Pancreas (tissue), 10 donors: ENCODE measurements around the gene RSPH6A. TPM values are rescaled to one million over a fixed set of nuclear protein-coding genes. Genes with fewer than 3 reads are reported as not detected.

Experiments
- ATAC-seq, 4 donors: fragments of 200-7000 bp; cut with Tn5 transposase; one replicate each; pipeline versions ENCODE4 v1.8.0 to v1.9.1; 2020; ENCODE audit warnings: mild to moderate bottlenecking in 4 of 4, moderate library complexity in 4 of 4
- DNase-seq, 6 donors: peaks; one replicate each; pipeline ENCODE4 v3.0.0-alpha.2; 2020
- FAIRE-seq: peaks from 2 replicates; lab custom pipeline; 2012; peaks lifted over from hg19 to GRCh38; lab: Jason Lieb, UNC
- H3K27ac ChIP-seq, 4 donors: fragments of 200-600 bp; sonication (generic); 1 replicate in 3 of 4; 2 replicates in 1 of 4; pipeline versions ENCODE4 v1.5.0 to v1.8.0; 2020
- H3K27me3 ChIP-seq, 4 donors: fragments of 200-600 bp; one replicate each; pipeline ENCODE4 v1.8.0; 2021
- H3K36me3 ChIP-seq, 3 donors: fragments of 200-600 bp; sonication (generic) in 1 of 3; one replicate each; pipeline versions ENCODE4 v1.5.0 to v1.8.0; 2020 to 2021
- H3K4me1 ChIP-seq, 3 donors: fragments of 200-600 bp; one replicate each; pipeline ENCODE4 v1.8.0; 2021
- H3K4me3 ChIP-seq, 4 donors: fragments of 200-600 bp; sonication (generic) in 2 of 4; one replicate each; pipeline versions ENCODE4 v1.5.0 to v1.8.0; 2020 to 2021
- H3K9me3 ChIP-seq, 4 donors: fragments of 200-600 bp; one replicate each; pipeline ENCODE4 v1.8.0; 2021
- WGBS, 2 donors: extraction: QIAGEN DNeasy Blood & Tissue Kit; methylation state at CpG; one replicate each; pipeline ENCODE4 v1.1.7; 2013; 5-methylcytosine and 5-hydroxymethylcytosine counted together
- intact Hi-C, 3 donors: fragments of 100-400 bp; cut with DNase I; formaldehyde crosslinking; loops; one replicate each; pipeline versions ENCODE4 v1.11.1 to v1.14.2; 2022
- polyA plus RNA-seq, 2 donors: library from polyadenylated mRNA; stranded (reverse); fragments of 200-250 nt; gene quantifications; one replicate each; pipeline ENCODE4 v1.2.3, GENCODE V29; 2013
- total RNA-seq, 6 donors: library from RNA; stranded (reverse); fragmentation: NEBNext Ultra II Directional in 4 of 6; extraction: Animal tissue kit (Norgen Biotek cat#: 25700) in 4 of 6; gene quantifications; one replicate each; pipeline versions ENCODE4 v1.2.1 to v1.2.4, GENCODE V29; 2021 to 2023
- TF ChIP-seq, protein P1 (sequence below), 4 donors: fragments of 200-600 bp; sonication (generic) in 3 of 4; IDR thresholded peaks; one replicate each; pipeline versions ENCODE4 v1.5.0 to v1.8.0; 2021; ENCODE audit warnings: antibody characterized with exemption in 4 of 4
- donor health status: healthy with polysubstance abuse.
- donor health status: DM: no; HTN: no; CAD: no; lungs with moderate emphysema.
- donor health status: DM: no; HTN: no; CAD: no.
- donor health status: control.
- donor health status: control.
- donor health status: Bipolar disorder and iron deficiency.
- donor health status: DM: yes; HTN: yes; CAD: no.
- donor health status: DM: no; HTN: no; CAD: no.
- donor health status: DM: no; HTN: no; CAD: no.
- donor health status: DM: yes; HTN: yes; CAD: no.

The RSPH6A gene
- total and polyA plus RNA-seq, 8 donors, result 0.08 TPM; not detected in 6

DNA sequence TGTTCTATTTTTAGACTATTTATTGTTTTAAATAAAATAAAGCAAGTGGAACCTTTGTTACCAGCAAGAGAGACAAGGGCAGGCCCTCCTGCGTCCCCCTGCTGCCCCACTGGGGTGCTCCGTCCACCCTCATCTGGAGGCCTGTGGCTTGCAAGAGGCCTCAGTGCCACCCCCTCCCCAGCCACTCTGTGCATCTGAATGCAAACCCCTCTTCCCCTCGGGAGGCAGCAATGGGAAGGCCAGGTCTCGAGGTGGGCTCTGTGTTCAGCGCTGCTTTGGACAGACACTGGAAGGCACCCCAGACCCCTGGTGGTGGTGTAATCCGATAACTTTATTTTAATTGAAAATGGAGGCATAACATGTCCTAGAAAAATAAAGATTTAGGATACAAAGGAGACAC, 50.6 kb downstream of the RSPH6A start:
- Histone ChIP-seq H3K4me1 (peaks cover 14 to 17% (median 15%) of the 10 kb centered on the region in 3 donors), H3K9me3 (no peaks in the 10 kb centered on the region), H3K4me3 (no peak overlapping the region), H3K27me3 (no peaks in the 10 kb centered on the region), H3K36me3 (no peaks in the 10 kb centered on the region), H3K27ac (no peak overlapping the region)
- 64 to 67% methylated on average over 6 of the region's 6 CpGs for WGBS, 2 donors
- ATAC-seq (no peak), FAIRE-seq (no peak), DNase-seq (peak in 2 of 6 donors; percentile 43 to 71)
- intact Hi-C loops, result loop anchor here in 1 of 3 donors (10.0 kb wide), 1 partner anchor 50 kb away; no protein-coding TSS in a partner anchor
- TF ChIP-seq, protein P1, sequence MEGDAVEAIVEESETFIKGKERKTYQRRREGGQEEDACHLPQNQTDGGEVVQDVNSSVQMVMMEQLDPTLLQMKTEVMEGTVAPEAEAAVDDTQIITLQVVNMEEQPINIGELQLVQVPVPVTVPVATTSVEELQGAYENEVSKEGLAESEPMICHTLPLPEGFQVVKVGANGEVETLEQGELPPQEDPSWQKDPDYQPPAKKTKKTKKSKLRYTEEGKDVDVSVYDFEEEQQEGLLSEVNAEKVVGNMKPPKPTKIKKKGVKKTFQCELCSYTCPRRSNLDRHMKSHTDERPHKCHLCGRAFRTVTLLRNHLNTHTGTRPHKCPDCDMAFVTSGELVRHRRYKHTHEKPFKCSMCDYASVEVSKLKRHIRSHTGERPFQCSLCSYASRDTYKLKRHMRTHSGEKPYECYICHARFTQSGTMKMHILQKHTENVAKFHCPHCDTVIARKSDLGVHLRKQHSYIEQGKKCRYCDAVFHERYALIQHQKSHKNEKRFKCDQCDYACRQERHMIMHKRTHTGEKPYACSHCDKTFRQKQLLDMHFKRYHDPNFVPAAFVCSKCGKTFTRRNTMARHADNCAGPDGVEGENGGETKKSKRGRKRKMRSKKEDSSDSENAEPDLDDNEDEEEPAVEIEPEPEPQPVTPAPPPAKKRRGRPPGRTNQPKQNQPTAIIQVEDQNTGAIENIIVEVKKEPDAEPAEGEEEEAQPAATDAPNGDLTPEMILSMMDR (IDR thresholded peaks at IDR 0.05), result no peak

DNA sequence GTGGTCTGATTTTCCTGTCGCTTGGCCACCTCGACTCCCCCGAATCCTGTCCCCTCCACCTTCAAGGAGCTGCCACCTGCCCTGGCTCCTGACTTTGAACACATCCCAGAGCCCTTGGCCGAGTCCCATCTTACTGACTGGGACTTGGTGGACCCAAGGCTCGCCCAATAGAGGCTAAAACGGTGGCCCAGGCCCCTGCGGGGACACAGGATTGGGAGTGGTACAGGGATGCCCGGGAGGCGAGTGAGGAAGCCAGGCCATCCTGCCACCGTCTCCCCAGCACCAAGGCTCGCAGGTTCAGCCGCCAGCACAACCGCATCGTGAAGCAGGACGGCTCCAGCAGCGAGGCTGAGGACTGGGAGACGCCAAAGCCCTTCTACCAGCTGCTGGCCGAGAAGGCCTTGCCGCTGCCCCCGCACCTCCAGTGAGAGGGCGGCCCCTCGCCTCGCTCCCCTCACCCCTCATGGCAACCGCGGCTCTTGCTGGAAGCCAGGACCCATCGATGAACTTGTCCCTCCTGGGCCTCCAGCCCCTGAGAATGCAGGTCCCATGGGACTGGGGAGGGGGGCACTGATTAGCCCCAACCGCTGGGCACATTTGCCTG, 51.3 kb downstream of the RSPH6A start:
- H3K27me3 ChIP-seq, result no peaks in the 10 kb centered on the region
- H3K9me3 ChIP-seq, result no peaks in the 10 kb centered on the region
- FAIRE-seq, result no peak
- no peak overlapping the region for H3K4me3 ChIP-seq
- no peak for ATAC-seq
- H3K36me3 ChIP-seq, result no peaks in the 10 kb centered on the region
- peak in 2 of 6 donors; percentile 51 to 76 for DNase-seq
- H3K27ac ChIP-seq, result no peak overlapping the region
- intact Hi-C loops, result loop anchor here in 1 of 3 donors (10.0 kb wide), 1 partner anchor 49 kb away; no protein-coding TSS in a partner anchor
- TF ChIP-seq, protein P1 (IDR thresholded peaks at IDR 0.05), result no peak
- 66 to 67% methylated on average over 27 of the region's 27 CpGs for WGBS, 2 donors
- peaks cover 14 to 17% (median 15%) of the 10 kb centered on the region in 3 donors for H3K4me1 ChIP-seq

DNA sequence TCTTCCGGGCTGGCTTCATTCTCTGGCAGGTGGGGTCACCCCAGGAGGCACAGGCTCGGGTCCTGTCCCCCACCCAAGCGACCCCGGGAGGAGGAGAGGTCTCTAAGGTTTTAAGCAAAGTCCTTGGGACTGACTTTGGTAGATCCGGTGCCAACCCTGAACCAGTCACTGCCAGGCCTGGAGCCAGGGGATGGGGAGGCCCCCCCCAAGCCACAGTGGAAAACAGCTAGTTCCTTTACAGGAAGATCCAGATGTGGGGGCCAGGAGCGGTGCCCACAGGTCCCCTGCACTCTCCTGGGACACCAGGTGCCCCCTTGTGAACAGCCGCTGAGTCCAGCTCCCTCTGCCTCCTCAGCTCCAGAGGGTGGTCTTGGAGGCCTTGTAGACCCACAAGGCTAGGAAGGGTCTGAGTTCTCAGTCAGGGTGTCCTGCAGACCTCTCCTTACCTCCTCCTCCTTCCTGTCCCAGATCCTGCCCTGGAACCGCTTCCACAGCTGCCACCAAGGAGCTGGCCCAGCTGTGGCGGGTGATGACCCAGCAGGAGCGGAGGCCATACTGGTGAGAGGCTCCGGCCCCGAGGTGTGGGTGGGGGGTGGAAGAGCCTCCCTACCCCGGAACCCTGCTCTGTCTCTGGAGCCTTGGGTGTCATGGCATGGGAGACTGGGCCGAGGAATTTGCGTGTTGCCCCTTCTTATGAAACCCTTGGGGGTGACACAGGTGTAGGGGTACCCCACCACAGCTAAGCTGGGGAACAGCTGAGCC, 52.1 kb downstream of the RSPH6A start:
- FAIRE-seq (no peak), ATAC-seq (no peak), DNase-seq (peak in 3 of 6 donors; percentile 27 to 77 (median 55))
- no peaks in the 10 kb centered on the region for H3K9me3 ChIP-seq
- H3K4me3 ChIP-seq, result no peak overlapping the region
- H3K27me3 ChIP-seq, result no peaks in the 10 kb centered on the region
- H3K36me3 ChIP-seq, result no peaks in the 10 kb centered on the region
- H3K27ac ChIP-seq, result no peak overlapping the region
- H3K4me1 ChIP-seq, result peaks cover 14 to 17% (median 15%) of the 10 kb centered on the region in 3 donors
- TF ChIP-seq, protein P1 (IDR thresholded peaks at IDR 0.05), result no peak
- 86 to 93% methylated on average over 15 of the region's 15 CpGs for WGBS, 2 donors
- intact Hi-C loops, result loop anchor here in 1 of 3 donors (10.0 kb wide), 1 partner anchor 48 kb away; no protein-coding TSS in a partner anchor

DNA sequence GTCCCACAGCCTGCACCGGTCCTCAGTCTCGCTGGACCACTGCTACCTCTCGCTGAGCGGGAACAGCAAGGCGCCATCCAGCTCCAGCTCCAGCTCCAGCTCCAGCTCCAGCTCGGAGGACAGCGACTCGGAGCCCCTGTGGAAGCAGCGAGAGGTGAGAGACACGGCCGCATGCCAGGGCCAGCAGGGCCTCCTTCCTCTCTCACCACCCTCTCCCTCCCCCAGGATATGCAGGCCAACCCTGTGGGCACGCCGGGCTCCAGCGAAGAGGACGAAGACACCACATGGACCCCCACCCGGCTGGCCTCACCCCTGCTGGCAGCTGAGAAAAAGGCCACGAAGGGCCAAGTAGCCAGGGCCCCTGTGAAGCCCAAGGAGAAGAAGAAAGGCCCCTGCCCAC, 53.4 kb downstream of the RSPH6A start:
- no peaks in the 10 kb centered on the region for H3K9me3 ChIP-seq
- no peak overlapping the region for H3K4me3 ChIP-seq
- intact Hi-C loops, result loop anchor here in 1 of 3 donors (10.0 kb wide), 1 partner anchor 47 kb away; no protein-coding TSS in a partner anchor
- H3K36me3 ChIP-seq, result no peaks in the 10 kb centered on the region
- H3K4me1 ChIP-seq, result peaks cover 14 to 17% (median 15%) of the 10 kb centered on the region in 3 donors
- TF ChIP-seq, protein P1 (IDR thresholded peaks at IDR 0.05), result no peak
- ATAC-seq (no peak), DNase-seq (peak in 2 of 6 donors; percentile 35 to 73), FAIRE-seq (no peak)
- WGBS, 2 donors, result 86 to 91% methylated on average over 17 of the region's 17 CpGs
- H3K27ac ChIP-seq, result no peak overlapping the region
- H3K27me3 ChIP-seq, result no peaks in the 10 kb centered on the region
